Jurkat, Clone E6-1 (cell line): ENCODE results near the gene PKD2L1. TPM values are rescaled to one million over a fixed set of nuclear protein-coding genes. Genes with fewer than 3 reads are reported as not detected.
"Not testable (repeated sequence)": the region's sequence is repeated elsewhere in the genome, so short reads cannot be mapped to it uniquely, and the experiment has no call there.

Source experiments
- DNase-seq: peaks from one replicate; pipeline ENCODE4 v3.0.0-alpha.2; 2011; ENCODE audit warnings: low read depth, low spot score
- H3K4me3 ChIP-seq: 2 replicates; pipeline ENCODE4 v1.5.1; 2011; ENCODE audit warnings: mild to moderate bottlenecking, low read length, control low read depth, moderate library complexity
- polyA plus RNA-seq: library from polyadenylated mRNA; unstranded; fragments of >200 nt; gene quantifications from one replicate; pipeline ENCODE4 v1.2.1, GENCODE V29; 2012; ENCODE audit warnings: missing spikeins; ENCODE audit not compliant: insufficient read length, insufficient read depth

PKD2L1 gene
- polyA plus RNA-seq: not detected

DNA sequence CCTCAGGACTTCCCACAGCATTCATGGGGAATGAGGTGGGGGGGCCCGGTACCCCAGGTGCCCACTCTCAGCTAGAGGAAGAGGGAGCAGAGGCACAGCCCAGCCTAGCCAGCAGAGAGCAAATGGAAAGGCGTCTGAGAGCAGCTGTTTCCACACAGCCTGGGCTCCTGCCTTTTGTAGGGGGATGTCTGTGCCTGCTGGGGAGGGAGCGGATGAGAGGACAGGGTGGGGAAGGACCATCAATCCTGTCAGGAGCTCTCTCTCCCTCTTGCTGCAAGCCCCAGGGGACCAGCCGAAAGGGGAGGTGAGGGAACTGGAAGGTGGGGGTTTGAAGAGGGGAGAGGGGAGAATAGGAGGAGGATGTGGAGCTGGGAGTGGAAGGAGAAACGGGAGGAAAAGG lies at the start of gene PKD2L1:
Gene PKD2L1, minus strand, starts transcription at position 150 of the 400 bp plus-strand sequence. Its CDS starts 125 bp downstream, at position 25.
- DNase-seq: no peak
- H3K4me3 ChIP-seq: no peak within 1 kb of the TSS

DNA sequence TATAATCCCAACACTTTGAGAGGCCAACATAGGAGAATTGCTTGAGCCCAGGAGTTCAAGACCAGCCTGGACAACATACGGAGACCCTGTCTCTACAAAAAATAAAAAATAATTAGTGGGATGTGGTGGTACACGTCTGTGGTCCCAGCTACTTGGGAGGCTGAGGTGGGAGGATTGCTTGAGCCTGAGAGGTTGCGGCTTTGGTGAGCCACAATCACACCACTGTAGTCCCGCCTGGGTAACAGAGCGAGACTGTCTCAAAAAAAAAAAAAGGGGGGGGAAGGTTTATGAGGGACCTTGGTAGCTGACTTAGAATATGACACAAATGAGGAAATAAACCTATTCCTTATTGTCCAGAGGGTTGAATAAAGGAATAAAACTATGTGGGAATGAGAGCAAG lies 47.8 kb upstream of the PKD2L1 start:
- H3K4me3 ChIP-seq: no peak overlapping the region
- peak; percentile 41 for DNase-seq

DNA sequence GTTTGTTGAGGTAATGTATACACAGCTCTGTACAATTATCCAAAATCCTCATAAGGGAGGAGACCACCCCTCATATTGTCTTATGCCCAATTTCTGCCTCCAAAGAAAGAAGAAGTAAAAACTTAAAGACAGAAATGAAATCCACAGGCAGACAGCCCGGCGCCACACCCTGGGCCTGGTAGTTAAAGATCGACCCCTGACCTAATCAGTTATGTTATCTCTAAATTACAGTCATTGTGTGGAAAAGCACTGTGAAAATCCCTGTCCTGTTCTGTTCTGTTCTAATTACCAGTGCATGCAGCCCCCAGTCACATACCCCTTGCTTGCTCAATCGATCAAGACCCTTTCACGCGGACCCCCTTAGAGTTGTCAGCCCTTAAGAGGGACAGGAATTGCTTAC lies 46.6 kb upstream of the PKD2L1 start:
- not testable (repeated sequence) for DNase-seq, H3K4me3 ChIP-seq

DNA sequence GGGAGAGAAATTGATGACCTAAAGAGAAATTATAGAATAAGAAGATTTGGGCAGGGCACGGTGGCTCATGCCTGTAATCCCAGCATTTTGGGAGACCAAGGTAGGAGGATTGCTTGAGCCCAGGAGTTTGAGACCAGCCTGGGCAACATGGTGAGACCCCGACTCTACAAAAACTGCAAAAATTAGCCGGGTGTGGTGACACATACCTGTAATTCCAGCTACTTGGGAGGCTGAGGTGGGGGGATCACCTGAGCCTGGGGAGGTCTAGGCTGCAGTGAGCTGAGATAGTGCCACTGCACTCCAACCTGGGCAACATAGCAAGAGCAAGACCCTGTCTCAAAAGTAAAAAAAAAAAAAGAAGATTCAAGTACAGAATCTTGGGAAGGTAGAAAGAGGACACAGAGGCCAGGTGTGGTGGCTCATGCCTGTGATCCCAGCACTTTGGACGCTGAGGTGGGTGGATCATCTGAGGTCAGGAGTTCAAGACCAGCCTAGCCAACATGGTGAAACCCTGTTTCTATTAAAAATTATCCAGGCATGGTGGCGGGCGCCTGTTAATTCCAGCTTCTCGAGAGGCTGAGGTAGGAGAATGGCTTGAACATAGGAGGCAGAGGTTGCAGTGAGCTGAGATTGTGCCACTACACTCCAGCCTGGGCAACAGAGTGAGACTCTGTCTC lies 44.8 kb upstream of the PKD2L1 start:
- DNase-seq: not testable (repeated sequence)
- H3K4me3 ChIP-seq: peak overlapping the region; percentile 73

DNA sequence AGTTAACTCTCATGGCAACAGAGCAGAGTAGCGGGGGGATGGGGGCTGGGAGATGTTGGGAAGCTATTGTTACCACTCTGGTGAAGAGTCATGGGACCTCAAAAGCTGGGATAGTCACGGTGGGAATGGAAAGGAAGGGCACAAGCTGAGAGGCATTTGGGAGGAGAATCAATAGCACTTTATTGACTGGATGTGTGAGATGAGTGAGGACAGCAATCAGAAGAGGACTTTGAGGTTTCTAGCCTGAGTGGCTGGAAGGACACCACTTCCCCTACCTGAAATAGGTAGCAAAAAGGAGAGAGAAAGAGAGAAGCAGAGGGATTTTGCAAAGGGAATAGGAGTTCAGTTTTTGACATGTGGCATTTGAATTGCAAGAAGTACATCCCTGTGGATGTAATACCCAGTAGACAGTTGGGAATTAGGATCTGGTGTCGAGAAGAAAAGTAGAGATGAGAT lies 44.2 kb upstream of the PKD2L1 start:
- no peak for DNase-seq
- peak overlapping the region; percentile 73 for H3K4me3 ChIP-seq

DNA sequence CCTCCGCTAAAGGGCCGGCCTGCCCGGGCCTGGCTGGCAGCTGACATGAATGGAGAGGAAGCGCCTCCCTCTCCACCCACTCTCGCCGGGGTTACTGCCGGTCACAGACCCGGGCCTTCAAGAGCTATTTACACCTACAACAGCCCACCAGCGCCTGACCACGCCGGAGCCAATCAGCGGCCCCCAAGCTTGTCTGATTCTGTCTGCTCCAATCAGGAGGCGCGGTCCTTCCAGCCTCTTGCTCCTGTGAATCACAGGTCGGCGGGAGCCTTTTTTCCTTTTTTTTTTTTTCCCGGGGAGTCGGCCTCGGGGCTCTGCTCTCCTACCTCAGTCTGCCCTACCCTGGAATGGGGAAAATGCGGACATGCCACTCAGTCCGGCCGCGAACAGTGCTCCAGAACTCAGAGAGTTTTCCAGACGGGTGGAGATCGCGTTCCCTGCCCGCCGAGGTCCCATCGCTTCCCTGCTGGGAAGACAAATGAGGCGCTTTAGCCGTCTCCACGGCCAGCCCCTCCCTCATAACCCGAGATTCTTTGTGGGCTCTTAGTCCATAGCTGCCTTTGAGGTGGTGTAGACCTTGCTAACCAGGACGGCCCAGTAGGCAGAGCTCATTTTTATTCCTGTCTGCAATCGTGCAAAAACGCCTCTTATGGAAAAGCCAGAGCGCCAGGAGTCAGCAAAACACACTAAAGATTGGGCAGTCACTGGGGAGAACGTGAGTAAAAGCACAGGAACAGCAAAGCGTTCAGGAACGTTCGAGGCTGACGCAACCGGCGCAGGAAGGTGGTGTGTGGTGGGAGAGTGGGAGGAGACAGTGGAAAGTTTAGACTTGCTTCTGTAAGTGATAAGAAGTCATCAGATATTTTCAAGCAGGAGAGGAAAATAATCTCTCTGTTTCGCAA lies 43.5 kb upstream of the PKD2L1 start:
- H3K4me3 ChIP-seq: peak overlapping the region; percentile 73
- DNase-seq: peak; percentile 88

DNA sequence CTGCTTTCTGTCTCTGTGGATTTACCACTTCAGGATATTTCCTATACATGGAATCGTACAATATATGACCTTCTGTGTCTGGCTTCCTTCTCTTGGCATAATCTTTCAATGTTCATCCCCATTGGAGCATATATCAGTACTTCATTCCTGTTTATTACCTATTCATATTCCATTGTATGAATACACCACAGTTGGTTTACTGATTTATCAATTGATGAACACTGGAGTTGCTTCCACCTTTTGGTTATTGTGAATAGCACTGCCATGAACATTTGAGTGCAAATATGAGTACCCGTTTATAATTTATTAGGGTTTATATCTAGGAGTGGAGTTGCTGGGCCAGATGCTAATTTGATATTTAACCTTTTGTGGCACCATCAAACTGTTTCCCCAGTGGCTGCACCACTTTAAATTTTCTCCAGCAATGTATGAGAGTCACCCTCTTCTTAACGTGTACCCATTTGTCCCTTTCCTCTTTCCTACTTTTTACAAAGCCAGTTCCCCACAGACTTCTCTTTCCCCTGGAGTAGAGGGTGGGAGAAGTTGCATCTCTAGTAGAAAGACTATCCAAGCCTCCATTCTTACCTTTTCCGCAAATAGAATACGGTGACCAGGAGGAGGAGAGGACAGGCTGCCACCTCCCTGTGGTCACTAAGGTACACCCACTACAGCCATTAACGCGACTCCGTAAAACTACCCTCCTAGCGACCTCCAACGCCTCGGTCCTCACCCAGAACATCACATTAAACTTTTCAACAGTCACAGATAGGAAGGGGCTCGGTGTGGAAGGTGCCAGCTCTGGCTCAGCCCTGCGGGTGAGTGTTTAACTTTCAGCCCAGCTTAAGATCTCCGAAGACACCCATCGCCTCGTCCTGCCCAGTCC lies 42.6 kb upstream of the PKD2L1 start:
- H3K4me3 ChIP-seq: peak overlapping the region; percentile 73
- DNase-seq: no peak

DNA sequence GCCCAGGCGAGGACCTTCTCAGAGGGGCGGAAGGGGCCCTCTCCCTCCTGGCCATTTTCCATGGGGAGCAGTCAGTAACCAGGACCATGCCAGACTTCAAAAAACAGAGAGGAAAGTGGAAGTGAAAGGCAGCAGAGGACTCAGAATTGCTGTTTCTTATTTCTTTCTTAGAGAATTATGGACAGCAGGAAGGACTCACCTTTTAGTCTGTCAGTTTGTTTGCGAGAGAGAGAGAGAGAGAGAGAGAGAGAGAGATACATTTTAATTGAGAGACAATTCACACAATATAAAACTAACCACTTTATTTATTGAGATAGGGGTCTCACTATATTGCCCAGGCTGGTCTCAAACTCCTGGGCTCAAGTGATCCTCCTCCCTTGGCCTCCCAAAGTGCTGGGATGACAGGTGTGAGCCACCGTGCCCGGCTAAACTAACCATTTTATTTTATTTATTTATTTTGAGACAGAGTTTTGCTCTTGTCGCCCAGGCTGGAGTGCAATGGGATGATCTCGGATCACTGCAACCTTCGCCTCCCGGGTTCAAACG lies 41.5 kb upstream of the PKD2L1 start:
- DNase-seq: no peak
- no peak overlapping the region for H3K4me3 ChIP-seq

DNA sequence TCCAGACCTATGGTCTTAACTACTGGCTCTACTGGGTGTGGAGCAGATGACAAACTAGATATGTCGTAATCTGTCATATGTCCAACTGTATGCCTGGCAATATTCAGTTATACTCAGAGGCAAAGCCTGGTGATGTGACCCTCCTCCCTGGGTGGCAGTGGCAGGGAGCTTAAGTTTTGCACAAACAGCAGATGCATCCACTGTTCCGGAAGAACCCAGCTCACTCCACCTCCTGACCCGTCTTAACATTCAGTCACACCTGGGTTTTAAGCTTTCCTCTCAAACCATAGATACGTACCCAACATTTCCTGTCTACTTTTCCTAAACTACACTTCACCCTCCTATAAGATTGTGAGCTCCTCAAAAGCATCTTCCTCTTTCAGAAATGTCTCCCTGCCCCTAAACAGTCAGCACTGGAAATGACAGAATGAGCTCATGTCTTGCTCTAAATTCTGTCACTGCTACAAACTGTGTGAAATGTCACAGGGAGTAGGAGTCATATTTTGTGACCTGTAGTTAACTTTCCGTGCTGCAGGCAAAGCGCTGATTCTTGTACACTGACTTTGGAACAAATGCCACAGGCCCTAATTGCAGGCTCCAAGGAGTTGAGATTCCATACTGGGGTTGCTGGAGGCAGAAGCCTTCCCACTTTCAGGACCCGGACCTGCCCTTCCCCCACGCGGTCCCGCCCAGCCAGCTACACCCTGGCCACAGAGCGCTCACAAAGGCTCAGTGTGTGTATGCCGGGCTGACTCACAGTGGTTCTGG lies 40.9 kb upstream of the PKD2L1 start:
- DNase-seq: peak; percentile 65
- peak overlapping the region; percentile 4 for H3K4me3 ChIP-seq

DNA sequence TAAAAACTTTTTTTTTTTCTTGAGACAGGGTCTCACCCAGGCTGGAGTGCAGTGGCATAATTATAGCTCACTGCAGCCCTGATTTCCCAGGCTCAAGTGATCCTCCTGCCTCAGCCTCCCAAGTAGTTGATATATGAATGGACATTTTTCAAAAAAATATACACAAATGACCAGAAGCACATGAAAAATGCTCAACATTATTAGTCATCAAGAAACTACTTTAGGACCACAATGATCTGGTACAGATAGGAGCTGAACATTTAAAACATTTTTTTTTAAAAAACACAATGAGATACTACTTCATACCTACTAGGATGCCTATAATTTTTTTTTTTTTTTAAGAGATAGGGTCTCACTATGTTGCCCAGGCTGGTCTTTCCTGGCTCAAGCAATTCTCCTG lies 38.7 kb upstream of the PKD2L1 start:
- no peak overlapping the region for H3K4me3 ChIP-seq
- DNase-seq: no peak

DNA sequence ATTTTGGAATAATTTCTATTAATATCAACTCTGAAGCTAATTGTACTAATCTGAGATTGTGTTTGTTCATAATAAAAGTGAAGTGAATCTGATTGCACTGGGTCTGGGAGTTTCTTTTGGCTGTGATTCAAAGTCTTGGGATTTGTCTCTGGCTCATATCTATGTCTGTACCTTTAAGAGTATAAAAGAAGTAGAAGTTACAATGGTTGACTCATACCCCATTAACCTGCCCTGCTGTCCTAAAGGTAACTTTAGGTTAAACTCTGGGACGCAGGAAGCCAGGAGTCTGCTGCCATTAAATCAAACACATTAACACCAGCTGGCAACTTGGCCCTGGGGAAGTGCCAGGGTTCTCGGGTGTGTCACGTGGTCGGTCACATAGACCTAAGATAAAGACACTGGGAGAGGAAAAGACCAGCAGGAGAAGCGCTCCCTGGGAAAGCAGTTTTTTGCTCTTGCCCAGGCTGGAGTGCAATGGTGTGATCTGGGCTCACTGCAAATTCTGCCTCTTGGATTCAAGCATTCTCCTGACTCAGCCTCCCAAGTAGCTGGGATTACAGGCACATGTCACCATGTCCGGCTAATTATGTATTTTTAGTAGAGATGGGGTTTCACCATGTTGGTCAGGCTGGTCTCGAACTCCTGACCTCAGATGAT lies 34.8 kb upstream of the PKD2L1 start:
- H3K4me3 ChIP-seq: no peak overlapping the region
- DNase-seq: no peak

DNA sequence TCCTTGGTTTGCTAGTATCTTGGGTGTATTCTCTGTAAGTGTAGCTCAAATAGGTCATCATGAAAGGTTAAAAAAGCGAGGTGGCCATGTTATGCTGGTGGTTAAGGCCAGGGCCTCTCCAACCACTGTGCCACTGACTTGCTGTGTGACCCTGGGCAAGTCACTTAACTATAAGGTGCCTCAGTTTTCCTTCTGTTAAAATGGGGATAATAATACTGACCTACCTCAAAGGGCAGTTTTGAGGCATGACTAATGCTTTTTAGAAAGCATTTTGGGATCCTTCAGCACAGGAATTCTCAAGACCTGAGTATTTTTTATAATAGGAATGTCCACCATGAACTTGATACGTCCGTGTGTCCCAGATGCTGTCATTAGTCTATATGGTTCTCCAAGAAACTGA lies 34.1 kb upstream of the PKD2L1 start:
- no peak overlapping the region for H3K4me3 ChIP-seq
- no peak for DNase-seq

DNA sequence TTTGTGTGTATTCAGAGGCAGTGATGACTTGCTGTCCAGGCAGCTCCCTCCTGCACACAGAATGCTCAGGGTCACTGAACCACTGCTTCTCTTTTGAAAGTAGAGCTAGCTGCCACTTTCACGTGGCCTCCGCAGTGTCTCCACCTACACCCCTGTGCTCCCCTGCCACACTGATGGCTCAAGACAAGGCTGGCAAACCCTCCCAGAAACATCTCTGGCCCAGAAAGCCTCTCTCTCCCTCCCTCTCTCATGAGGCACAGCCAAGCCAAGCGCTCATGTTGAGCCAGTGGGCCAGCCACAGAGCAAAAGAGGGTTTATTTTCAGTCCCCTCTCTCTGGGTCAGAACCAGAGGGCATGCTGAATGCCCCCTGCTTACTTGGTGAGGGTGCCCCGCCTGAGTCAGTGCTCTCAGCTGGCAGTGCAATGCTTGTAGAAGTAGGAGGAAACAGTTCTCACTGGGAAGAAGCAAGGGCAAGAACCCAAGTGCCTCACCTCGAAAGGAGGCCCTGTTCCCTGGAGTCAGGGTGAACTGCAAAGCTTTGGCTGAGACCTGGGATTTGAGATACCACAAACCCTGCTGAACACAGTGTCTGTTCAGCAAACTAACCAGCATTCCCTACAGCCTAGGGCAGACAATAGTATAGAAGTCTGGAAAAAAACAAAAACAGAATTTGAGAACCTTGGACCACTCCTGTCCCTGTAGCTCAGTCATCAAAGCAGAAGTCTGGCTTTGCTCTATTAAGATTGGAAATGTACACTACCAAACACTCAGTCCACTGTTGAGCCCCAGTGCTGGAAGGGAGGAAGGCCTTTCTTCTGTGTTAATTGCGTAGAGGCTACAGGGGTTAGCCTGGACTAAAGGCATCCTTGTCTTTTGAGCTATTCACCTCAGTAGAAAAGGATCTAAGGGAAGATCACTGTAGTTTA lies 32.8 kb upstream of the PKD2L1 start:
- H3K4me3 ChIP-seq: no peak overlapping the region
- DNase-seq: no peak

DNA sequence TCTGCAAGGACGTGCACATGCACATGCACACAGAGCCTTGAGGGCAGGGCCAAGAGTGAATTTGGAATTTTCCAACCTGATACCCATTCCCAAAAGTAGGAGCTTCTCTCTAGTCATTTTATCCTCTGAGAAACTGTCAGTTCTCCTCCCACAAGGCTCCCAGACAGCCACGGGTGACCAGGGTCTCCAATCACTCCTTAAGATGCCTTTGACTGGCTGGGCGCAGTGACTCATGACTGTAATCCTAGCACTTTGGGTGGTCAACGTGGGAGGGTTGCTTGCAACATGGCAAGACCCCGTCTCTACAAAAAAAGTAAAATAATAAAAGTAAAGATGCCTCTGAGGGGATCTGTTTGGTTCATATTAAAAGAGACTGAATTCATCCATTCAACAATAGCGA lies 30.2 kb upstream of the PKD2L1 start:
- DNase-seq: no peak
- H3K4me3 ChIP-seq: no peak overlapping the region

DNA sequence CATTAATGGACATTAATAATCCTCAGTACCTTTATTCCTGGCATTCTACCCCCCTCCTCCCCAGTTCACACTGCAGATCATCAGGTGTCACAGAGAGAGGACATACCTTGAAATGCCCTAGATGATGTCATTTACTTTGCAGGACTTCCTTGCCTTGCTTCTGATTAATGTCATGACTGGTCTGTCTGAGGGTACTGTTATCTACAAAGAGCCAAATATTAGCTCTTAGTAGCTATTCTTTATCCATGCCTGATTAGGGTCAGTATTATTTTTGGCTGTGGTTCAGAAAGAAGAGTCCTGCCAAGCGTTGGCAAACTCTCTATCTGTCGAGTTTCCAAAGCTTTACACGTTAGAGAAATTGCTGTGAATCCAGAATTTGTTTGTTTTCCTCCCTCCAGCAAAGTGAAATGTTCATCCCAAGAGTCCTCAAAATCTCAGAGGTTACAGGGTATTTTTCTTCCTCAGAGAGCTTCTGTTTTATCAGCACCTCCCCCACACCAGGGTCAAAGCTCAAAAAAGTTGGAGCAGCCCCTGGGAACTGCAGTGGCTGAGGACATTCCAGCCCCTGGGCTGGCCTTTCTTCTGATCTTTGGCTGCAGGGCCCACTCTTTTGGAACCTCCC lies 29.6 kb upstream of the PKD2L1 start:
- no peak overlapping the region for H3K4me3 ChIP-seq
- DNase-seq: no peak

DNA sequence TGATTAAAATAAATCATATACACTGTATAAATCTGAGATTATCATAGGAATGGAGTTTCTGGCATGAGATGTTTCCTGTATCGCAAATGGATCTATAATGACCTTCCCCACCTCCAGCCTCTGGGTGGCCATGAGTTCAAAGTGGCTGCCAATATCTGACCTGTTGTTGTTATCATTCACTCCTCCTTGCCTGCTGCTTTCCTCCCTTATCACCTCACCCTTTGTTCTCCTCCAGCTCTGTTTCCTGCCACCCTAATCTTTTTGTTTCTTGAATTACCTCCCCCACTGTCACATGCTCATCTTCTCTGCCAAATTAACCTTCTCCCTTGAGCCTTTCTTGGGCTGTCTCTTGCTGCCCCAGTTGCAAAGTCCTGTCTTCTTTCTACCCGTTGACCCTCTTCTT lies 29.0 kb upstream of the PKD2L1 start:
- peak; percentile 52 for DNase-seq
- H3K4me3 ChIP-seq: no peak overlapping the region
